Smooth muscle cell (in vitro differentiated cells): ENCODE results near the gene PGLYRP4. TPM values are rescaled to one million over a fixed set of nuclear protein-coding genes. Genes with fewer than 3 reads are reported as not detected.

Experiments used
- DNase-seq: peaks from one replicate; lab custom pipeline; 2025; ENCODE audit not compliant: unreplicated experiment; lab: John Stamatoyannopoulos, UW
- H2AFZ ChIP-seq: fragments of 200-600 bp; sonication (generic); 2 replicates; pipeline ENCODE4 v1.6.0; 2016; ENCODE audit warnings: antibody characterized with exemption, low read depth, mild to moderate bottlenecking
- H3F3A ChIP-seq: fragments of 200-600 bp; sonication (generic); 2 replicates; pipeline ENCODE4 v1.6.0; 2017; ENCODE audit warnings: antibody characterized with exemption, low read depth
- H3K27ac ChIP-seq: fragments of 200-600 bp; sonication (generic); 2 replicates; pipeline ENCODE4 v1.5.1; 2016; ENCODE audit warnings: low read depth, mild to moderate bottlenecking
- H3K27me3 ChIP-seq: fragments of 200-600 bp; sonication (generic); 2 replicates; pipeline ENCODE4 v1.6.1; 2016; ENCODE audit warnings: low read depth, mild to moderate bottlenecking
- H3K36me3 ChIP-seq: fragments of 200-600 bp; sonication (generic); 2 replicates; pipeline ENCODE4 v1.5.1; 2016; ENCODE audit warnings: low read depth
- H3K4me1 ChIP-seq: fragments of 200-600 bp; sonication (generic); 2 replicates; pipeline ENCODE4 v1.5.1; 2016; ENCODE audit warnings: low read depth
- H3K4me2 ChIP-seq: fragments of 200-600 bp; sonication (generic); 2 replicates; pipeline ENCODE4 v1.6.0; 2016; ENCODE audit warnings: mild to moderate bottlenecking
- H3K4me3 ChIP-seq: fragments of 200-600 bp; sonication (generic); 2 replicates; pipeline ENCODE4 v1.5.1; 2016; ENCODE audit warnings: mild to moderate bottlenecking
- H3K79me2 ChIP-seq: fragments of 200-600 bp; sonication (generic); 2 replicates; pipeline ENCODE4 v1.6.0; 2016; ENCODE audit warnings: low read depth, mild to moderate bottlenecking
- H3K9ac ChIP-seq: fragments of 200-600 bp; sonication (generic); 2 replicates; pipeline ENCODE4 v1.6.0; 2016; ENCODE audit warnings: low read depth
- H3K9me3 ChIP-seq: fragments of 200-600 bp; sonication (generic); replicated peaks from 2 replicates; pipeline ENCODE4 v1.5.1; 2016; ENCODE audit warnings: low read depth
- H4K20me1 ChIP-seq: fragments of 200-600 bp; sonication (generic); 2 replicates; pipeline ENCODE4 v1.6.0; 2016; ENCODE audit warnings: low read depth
- CTCF ChIP-seq: fragments of 200-600 bp; sonication (generic); IDR thresholded peaks from 2 replicates; pipeline ENCODE4 v1.5.1; 2017; ENCODE audit warnings: borderline replicate concordance, mild to moderate bottlenecking, antibody characterized with exemption; ENCODE audit not compliant: insufficient read depth, poor library complexity, severe bottlenecking
- WGBS: methylation state at CpG from one replicate; pipeline ENCODE4 v1.1.7; 2016; ENCODE audit warnings: low lambda C conversion rate; 5-methylcytosine and 5-hydroxymethylcytosine counted together
- polyA plus RNA-seq: library from polyadenylated mRNA; unstranded; fragments of >200 nt; fragmentation: Nextera tagmentation; extraction: Ambion mirVana; gene quantifications from 2 replicates; pipeline ENCODE4 v1.2.1, GENCODE V29; 2016
- total RNA-seq: library from RNA; depleted of rRNA; stranded (reverse); fragments of >200 nt; gene quantifications from 2 replicates; pipeline ENCODE4 v1.2.3, GENCODE V29; 2014

Gene PGLYRP4
- total and polyA plus RNA-seq, 2 experiments from 2014 or later = 0.43 to 0.54 TPM

- Histone ChIP-seq H4K20me1 (no peaks in the 10 kb centered on the region), H3F3A (no peaks in the 10 kb centered on the region), H3K9ac (no peak overlapping the region), H3K27ac (no peak overlapping the region), H2AFZ (no peak overlapping the region), H3K36me3 (no peaks in the 10 kb centered on the region), H3K27me3 (no peaks in the 10 kb centered on the region), H3K4me2 (no peak overlapping the region), H3K79me2 (no peaks in the 10 kb centered on the region), H3K4me1 (no peaks in the 10 kb centered on the region), H3K9me3 (no peaks in the 10 kb centered on the region), H3K4me3 (no peak overlapping the region)
- no peak for DNase-seq
- 73% methylated on average over 4 of the region's 4 CpGs for WGBS
- no peak for TF ChIP-seq CTCF
Observed at GRCh38 chr1:153341431-153341934, 7.2 kb downstream of the PGLYRP4 start.

- Histone ChIP-seq H3K27me3 (no peaks in the 10 kb centered on the region), H3K4me1 (no peaks in the 10 kb centered on the region), H4K20me1 (no peaks in the 10 kb centered on the region), H3K4me3 (no peak overlapping the region), H3F3A (no peaks in the 10 kb centered on the region), H3K4me2 (no peak overlapping the region), H3K27ac (no peak overlapping the region), H3K36me3 (no peaks in the 10 kb centered on the region), H3K9me3 (no peaks in the 10 kb centered on the region), H2AFZ (no peak overlapping the region), H3K79me2 (no peaks in the 10 kb centered on the region), H3K9ac (no peak overlapping the region)
- WGBS = 87% methylated on average over 10 of the region's 10 CpGs
- DNase-seq = no peak
- no peak for TF ChIP-seq CTCF
Observed at GRCh38 chr1:153340356-153340755, 8.3 kb downstream of the PGLYRP4 start.

- Histone ChIP-seq H4K20me1 (no peaks in the 10 kb centered on the region), H3K79me2 (no peaks in the 10 kb centered on the region), H3F3A (no peaks in the 10 kb centered on the region), H3K9ac (no peak overlapping the region), H3K27me3 (no peaks in the 10 kb centered on the region), H3K36me3 (no peaks in the 10 kb centered on the region), H2AFZ (no peak overlapping the region), H3K4me2 (no peak overlapping the region), H3K9me3 (no peaks in the 10 kb centered on the region), H3K4me1 (no peaks in the 10 kb centered on the region), H3K4me3 (no peak overlapping the region), H3K27ac (no peak overlapping the region)
- no peak for TF ChIP-seq CTCF
- no peak for DNase-seq
- WGBS = 71% methylated on average over 6 of the region's 6 CpGs
Observed at GRCh38 chr1:153339802-153340201, 8.8 kb downstream of the PGLYRP4 start.
